Activated CD4-positive, alpha-beta T cell treated with anti-CD3 and anti-CD28 coated beads, Interleukin-2, amount 10 ng/mL, durations not matched to agents 7 days and 5 days (primary cell): ENCODE results near the gene MISP. TPM values are rescaled to one million over a fixed set of nuclear protein-coding genes. Genes with fewer than 3 reads are reported as not detected.

Source experiments
- CTCF ChIA-PET: fragments of 350-600 bp; sonication (Branson Sonifier 250); formaldehyde crosslinking; loops from one replicate; lab custom pipeline; 2021; ENCODE audit warnings: antibody characterized with exemption; lab: Charles Lee
- POLR2A ChIA-PET: fragments of 350-600 bp; sonication (Branson Sonifier 250); formaldehyde crosslinking; loops from one replicate; lab custom pipeline; 2021; ENCODE audit warnings: antibody characterized with exemption; lab: Charles Lee
- DNase-seq: peaks from one replicate; pipeline ENCODE4 v3.0.0-alpha.2; 2020
- H3K27ac Mint-ChIP-seq: one replicate; pipeline ENCODE4 v1.8.0; 2021; ENCODE audit warnings: mild to moderate bottlenecking, moderate library complexity, mixed read lengths
- H3K27me3 Mint-ChIP-seq: one replicate; pipeline ENCODE4 v1.8.0; 2021; ENCODE audit warnings: mixed read lengths
- H3K36me3 Mint-ChIP-seq: one replicate; pipeline ENCODE4 v1.8.0; 2021; ENCODE audit warnings: low read depth, mixed read lengths
- H3K4me1 Mint-ChIP-seq: one replicate; pipeline ENCODE4 v1.8.0; 2021; ENCODE audit warnings: mixed read lengths
- H3K4me3 Mint-ChIP-seq: one replicate; pipeline ENCODE4 v1.8.0; 2021; ENCODE audit warnings: mild to moderate bottlenecking, moderate library complexity, mixed read lengths
- H3K9me3 Mint-ChIP-seq: one replicate; pipeline ENCODE4 v1.8.0; 2021; ENCODE audit warnings: mixed read lengths
- total RNA-seq, 2 experiments: library from RNA; stranded (reverse); gene quantifications; one replicate each; pipeline ENCODE4 v1.2.3, GENCODE V29; 2021

MISP gene
- total RNA-seq, 2 experiments from 2014 or later, result not detected

GRCh38 chr19:778910-779653, 28.2 kb downstream of the MISP start:
- ChIA-PET CTCF (no interaction called here), POLR2A (no interaction called here)
- H3K4me1 Mint-ChIP-seq, result no peaks in the 10 kb centered on the region
- H3K27me3 Mint-ChIP-seq, result no peaks in the 10 kb centered on the region
- H3K9me3 Mint-ChIP-seq, result no peaks in the 10 kb centered on the region
- DNase-seq, result no peak
- no peak overlapping the region for H3K27ac Mint-ChIP-seq
- no peaks in the 10 kb centered on the region for H3K36me3 Mint-ChIP-seq
- H3K4me3 Mint-ChIP-seq, result no peak overlapping the region

GRCh38 chr19:780935-781334, 30.0 kb downstream of the MISP start:
- no peak for DNase-seq
- H3K36me3 Mint-ChIP-seq, result no peaks in the 10 kb centered on the region
- H3K4me1 Mint-ChIP-seq, result no peaks in the 10 kb centered on the region
- no peak overlapping the region for H3K4me3 Mint-ChIP-seq
- no peak overlapping the region for H3K27ac Mint-ChIP-seq
- ChIA-PET POLR2A (no interaction called here), CTCF (no interaction called here)
- H3K9me3 Mint-ChIP-seq, result no peaks in the 10 kb centered on the region
- H3K27me3 Mint-ChIP-seq, result no peaks in the 10 kb centered on the region

GRCh38 chr19:781800-782184, 30.9 kb downstream of the MISP start:
- no peak overlapping the region for H3K27ac Mint-ChIP-seq
- ChIA-PET POLR2A (no interaction called here), CTCF (no interaction called here)
- no peak overlapping the region for H3K4me3 Mint-ChIP-seq
- no peaks in the 10 kb centered on the region for H3K9me3 Mint-ChIP-seq
- no peaks in the 10 kb centered on the region for H3K27me3 Mint-ChIP-seq
- no peaks in the 10 kb centered on the region for H3K4me1 Mint-ChIP-seq
- no peak for DNase-seq
- H3K36me3 Mint-ChIP-seq, result no peaks in the 10 kb centered on the region

GRCh38 chr19:782185-782877, 31.4 kb downstream of the MISP start:
- ChIA-PET CTCF (no interaction called here), POLR2A (no interaction called here)
- Mint-ChIP-seq H3K4me3 (no peak overlapping the region), H3K9me3 (no peaks in the 10 kb centered on the region), H3K27me3 (no peaks in the 10 kb centered on the region), H3K4me1 (no peaks in the 10 kb centered on the region), H3K36me3 (no peaks in the 10 kb centered on the region), H3K27ac (no peak overlapping the region)
- no peak for DNase-seq

GRCh38 chr19:782878-783668, 32.2 kb downstream of the MISP start:
- no peaks in the 10 kb centered on the region for H3K36me3 Mint-ChIP-seq
- DNase-seq, result no peak
- POLR2A ChIA-PET, result no interaction called here

GRCh38 chr19:784541-784940, 33.6 kb downstream of the MISP start:
- ChIA-PET POLR2A (no interaction called here), CTCF (no interaction called here)
- Mint-ChIP-seq H3K36me3 (no peaks in the 10 kb centered on the region), H3K4me3 (no peak overlapping the region), H3K27ac (no peak overlapping the region), H3K9me3 (no peaks in the 10 kb centered on the region), H3K4me1 (peaks cover 7% of the 10 kb centered on the region), H3K27me3 (peaks cover under 1% of the 10 kb centered on the region)
- no peak for DNase-seq

More at GRCh38 chr19:782878-783668, 32.2 kb downstream of the MISP start:
- no peak overlapping the region for H3K4me3 Mint-ChIP-seq
- H3K27ac Mint-ChIP-seq, result no peak overlapping the region
- no peaks in the 10 kb centered on the region for H3K4me1 Mint-ChIP-seq
- CTCF ChIA-PET, result interaction anchor here (0.6 kb wide), 1 partner anchor 19 kb away, joined by 4 read pairs; no protein-coding TSS in a partner anchor
- no peaks in the 10 kb centered on the region for H3K27me3 Mint-ChIP-seq
- no peaks in the 10 kb centered on the region for H3K9me3 Mint-ChIP-seq

GRCh38 chr19:787536-787935, 36.6 kb downstream of the MISP start:
- Mint-ChIP-seq H3K27me3 (peaks cover 4% of the 10 kb centered on the region), H3K36me3 (no peaks in the 10 kb centered on the region), H3K4me1 (peaks cover 9% of the 10 kb centered on the region), H3K9me3 (no peaks in the 10 kb centered on the region), H3K27ac (no peak overlapping the region), H3K4me3 (no peak overlapping the region)
- ChIA-PET POLR2A (no interaction called here), CTCF (interaction anchor here (0.6 kb wide), 1 partner anchor 267 kb away, joined by 3 read pairs; no protein-coding TSS in a partner anchor)
- DNase-seq, result no peak

GRCh38 chr19:788686-788982, 37.7 kb downstream of the MISP start:
- ChIA-PET CTCF (interaction anchor here (0.6 kb wide), 1 partner anchor 1260 kb away, joined by 4 read pairs; no protein-coding TSS in a partner anchor), POLR2A (no interaction called here)
- H3K9me3 Mint-ChIP-seq, result no peaks in the 10 kb centered on the region
- H3K4me3 Mint-ChIP-seq, result no peak overlapping the region
- peaks cover 4% of the 10 kb centered on the region for H3K27me3 Mint-ChIP-seq
- no peak for DNase-seq
- no peaks in the 10 kb centered on the region for H3K36me3 Mint-ChIP-seq
- peaks cover 9% of the 10 kb centered on the region for H3K4me1 Mint-ChIP-seq
- peak overlapping the region; percentile 77 for H3K27ac Mint-ChIP-seq

- peak overlapping the region; percentile 77 for H3K27ac Mint-ChIP-seq
- CTCF ChIA-PET, result interaction anchor here (0.6 to 0.9 kb wide), 2 partner anchors 21 to 1259 kb away, joined by 4 to 5 read pairs; no protein-coding TSS in a partner anchor
- H3K4me3 Mint-ChIP-seq, result no peak overlapping the region
- peaks cover 4% of the 10 kb centered on the region for H3K27me3 Mint-ChIP-seq
- peaks cover 9% of the 10 kb centered on the region for H3K4me1 Mint-ChIP-seq
- no peaks in the 10 kb centered on the region for H3K9me3 Mint-ChIP-seq
- H3K36me3 Mint-ChIP-seq, result no peaks in the 10 kb centered on the region
- POLR2A ChIA-PET, result no interaction called here
- DNase-seq, result no peak
These were observed 38.2 kb downstream of the MISP start for GRCh38 chr19:788983-789700.

GRCh38 chr19:789701-790060, 38.8 kb downstream of the MISP start:
- no peak for DNase-seq
- H3K27ac Mint-ChIP-seq, result no peak overlapping the region
- peaks cover 9% of the 10 kb centered on the region for H3K4me1 Mint-ChIP-seq
- POLR2A ChIA-PET, result no interaction called here
- H3K27me3 Mint-ChIP-seq, result peaks cover 4% of the 10 kb centered on the region
- no peak overlapping the region for H3K4me3 Mint-ChIP-seq
- H3K36me3 Mint-ChIP-seq, result no peaks in the 10 kb centered on the region
- CTCF ChIA-PET, result interaction anchor here (0.9 kb wide), 1 partner anchor 21 kb away, joined by 5 read pairs; no protein-coding TSS in a partner anchor
- H3K9me3 Mint-ChIP-seq, result no peaks in the 10 kb centered on the region

- Mint-ChIP-seq H3K4me3 (no peak overlapping the region), H3K36me3 (no peaks in the 10 kb centered on the region), H3K9me3 (no peaks in the 10 kb centered on the region)
These were observed 40.2 kb downstream of the MISP start for GRCh38 chr19:791007-791566.

GRCh38 chr19:791567-792305, 40.8 kb downstream of the MISP start:
- no peaks in the 10 kb centered on the region for H3K36me3 Mint-ChIP-seq
- POLR2A ChIA-PET, result no interaction called here
- no peak for DNase-seq
- CTCF ChIA-PET, result no interaction called here
- no peaks in the 10 kb centered on the region for H3K9me3 Mint-ChIP-seq
- peaks cover 4% of the 10 kb centered on the region for H3K27me3 Mint-ChIP-seq
- H3K4me3 Mint-ChIP-seq, result no peak overlapping the region
- peaks cover 11% of the 10 kb centered on the region for H3K4me1 Mint-ChIP-seq
- H3K27ac Mint-ChIP-seq, result no peak overlapping the region

More at GRCh38 chr19:791007-791566, 40.2 kb downstream of the MISP start:
- H3K4me1 Mint-ChIP-seq, result peaks cover 9% of the 10 kb centered on the region
- ChIA-PET POLR2A (no interaction called here), CTCF (no interaction called here)
- peaks cover 4% of the 10 kb centered on the region for H3K27me3 Mint-ChIP-seq
- no peak for DNase-seq
- H3K27ac Mint-ChIP-seq, result no peak overlapping the region
